Panc1 (cell line): ENCODE data around the gene TRIM62. TPM values are rescaled to one million over a fixed set of nuclear protein-coding genes. Genes with fewer than 3 reads are reported as not detected.
A peak's percentile ranks its signal among the peaks of the same experiment; 100 is the strongest.

Experiments used
- ATAC-seq: fragments of 200-7000 bp; cut with Tn5 transposase; 2 replicates; pipeline ENCODE4 v1.9.1; 2020; ENCODE audit warnings: mild to moderate bottlenecking, moderate library complexity
- BruUV-seq: library from RNA; stranded (reverse); fragments of 400-500 nt; replicated peaks from 2 replicates; lab custom pipeline; 2021; lab: Mats Ljungman, UMichigan
- CTCF ChIA-PET: fragments of 300-600 bp; sonication (Branson Sonifier 250); formaldehyde crosslinking; loops from one replicate; lab custom pipeline; 2022; ENCODE audit warnings: antibody characterized with exemption; lab: Charles Lee
- POLR2A ChIA-PET: fragments of 300-600 bp; sonication (Branson Sonifier 250); formaldehyde crosslinking; loops from one replicate; lab custom pipeline; 2022; ENCODE audit warnings: antibody characterized with exemption; lab: Charles Lee
- DNase-seq: peaks from one replicate; pipeline ENCODE4 v3.0.0-alpha.2; 2010; ENCODE audit warnings: low read depth, low spot score
- H3K27ac ChIP-seq: 2 replicates; pipeline ENCODE4 v1.5.1; 2011; ENCODE audit warnings: mild to moderate bottlenecking, low read length, inconsistent platforms
- H3K27me3 ChIP-seq: fragments of 200-500 bp; sonication (Bioruptor generic); 2 replicates; pipeline ENCODE4 v1.6.0; 2014; ENCODE audit warnings: low read length, inconsistent platforms; ENCODE audit not compliant: control insufficient read depth, insufficient read depth
- H3K36me3 ChIP-seq: fragments of 200-500 bp; sonication (Bioruptor generic); 2 replicates; pipeline ENCODE4 v1.5.1; 2014; ENCODE audit warnings: inconsistent platforms, mild to moderate bottlenecking, low read length, moderate library complexity; ENCODE audit not compliant: control insufficient read depth, insufficient read depth
- H3K4me1 ChIP-seq: 2 replicates; pipeline ENCODE4 v1.5.1; 2011; ENCODE audit warnings: inconsistent platforms, mild to moderate bottlenecking, low read length, moderate library complexity; ENCODE audit not compliant: control insufficient read depth, insufficient read depth
- H3K4me3 ChIP-seq, 2 experiments: 2 replicates each; pipeline ENCODE4 v1.5.1; 2011 to 2012; ENCODE audit warnings: low read depth in 2 of 2, low read length in 2 of 2, mild to moderate bottlenecking in 2 of 2, inconsistent platforms in 1 of 2, moderate library complexity in 1 of 2
- H3K9me3 ChIP-seq: fragments of 200-500 bp; sonication (Bioruptor generic); 2 replicates; pipeline ENCODE4 v1.5.1; 2014; ENCODE audit warnings: low read depth, mild to moderate bottlenecking, inconsistent platforms, low read length, moderate library complexity; ENCODE audit not compliant: control insufficient read depth, insufficient read depth
- CTCF ChIP-seq: fragments of 450-650 bp; IDR thresholded peaks from 2 replicates; pipeline ENCODE4 v1.5.1; 2017; ENCODE audit warnings: mild to moderate bottlenecking
- POLR2AphosphoS5 ChIP-seq: IDR thresholded peaks from 2 replicates; pipeline ENCODE4 v1.6.1; 2012; ENCODE audit warnings: mild to moderate bottlenecking, low read depth, low read length, moderate library complexity
- REST ChIP-seq, 2 experiments: IDR thresholded peaks; 2 replicates each; pipeline ENCODE4 v1.6.1; 2011 to 2012; ENCODE audit warnings: low read depth in 2 of 2, control low read depth in 1 of 2, low read length in 1 of 2, mild to moderate bottlenecking in 1 of 2, moderate library complexity in 1 of 2; ENCODE audit not compliant: insufficient read depth in 1 of 2
- SIN3A ChIP-seq: IDR thresholded peaks from 2 replicates; pipeline ENCODE4 v1.6.1; 2012; ENCODE audit warnings: low read depth, mild to moderate bottlenecking, low read length, moderate library complexity, borderline replicate concordance; ENCODE audit not compliant: insufficient read depth
- TCF7L2 ChIP-seq: IDR thresholded peaks from 2 replicates; pipeline ENCODE4 v1.6.1; 2011; ENCODE audit warnings: mild to moderate bottlenecking, low read depth, low read length, inconsistent platforms
- in situ Hi-C: cut with HindIII; loops from 2 replicates; pipeline ENCODE4 v1.10.0; 2016; ENCODE audit warnings: low sequenced_read_pairs, low pct_unique_long_range_greater_than_20kb
- intact Hi-C: fragments of 100-400 bp; cut with micrococcal nuclease; formaldehyde crosslinking; loops from one replicate; pipeline ENCODE4 v1.10.0; 2022; ENCODE audit not compliant: unreplicated experiment
- total RNA-seq: library from RNA; stranded (reverse); gene quantifications from one replicate; pipeline ENCODE4 v1.2.1, GENCODE V29; 2021; ENCODE audit not compliant: unreplicated experiment

Gene TRIM62
- total RNA-seq, 1 experiment from 2014 or later: 7.4 TPM

- BruUV-seq: no TSS peak
- Histone ChIP-seq H3K9me3 (peaks cover 13% of the 10 kb centered on the region), H3K4me1 (no peaks in the 10 kb centered on the region; the same call in 1 of the 2 replicates), H3K27me3 (no peaks in the 10 kb centered on the region), H3K36me3 (no peaks in the 10 kb centered on the region), H3K27ac (no peak overlapping the region), H3K4me3 (no peak overlapping the region)
- peak; percentile 70 for ATAC-seq
- intact Hi-C loops (loop anchor here (2.0 to 10.0 kb wide), 3 partner anchors 75 to 227 kb away; no protein-coding TSS in a partner anchor), in situ Hi-C loops (no loop called here)
- no peak for DNase-seq
- CTCF ChIA-PET: no interaction called here
- POLR2A ChIA-PET: no interaction called here
- TF ChIP-seq TCF7L2 (no peak), CTCF (no peak), SIN3A (no peak)
These were observed 38.2 kb upstream of the TRIM62 start for GRCh38 chr1:33219886-33220661.

- BruUV-seq: no TSS peak
- no peaks in the 10 kb centered on the region for H3K36me3 ChIP-seq
- H3K4me1 ChIP-seq: no peaks in the 10 kb centered on the region
- DNase-seq (no peak), ATAC-seq (no peak)
- intact Hi-C loops (loop anchor here (10.0 kb wide), 1 partner anchor 83 kb away; no protein-coding TSS in a partner anchor), in situ Hi-C loops (no loop called here)
- TF ChIP-seq TCF7L2 (no peak), SIN3A (no peak), POLR2AphosphoS5 (no peak), CTCF (no peak), REST (IDR thresholded peaks at IDR 0.05; ENCODE audit: insufficient read depth in 1 of 2, low read depth in 2 of 2, low read length in 1 of 2) (no peak)
- H3K4me3 ChIP-seq: no peak overlapping the region
- ChIA-PET POLR2A (interaction anchor here (0.6 kb wide), 1 partner anchor 173 kb away, joined by 6 read pairs; no protein-coding TSS in a partner anchor), CTCF (no interaction called here)
- H3K27ac ChIP-seq: no peak overlapping the region
- H3K9me3 ChIP-seq: no peaks in the 10 kb centered on the region
- no peaks in the 10 kb centered on the region for H3K27me3 ChIP-seq
These were observed 30.1 kb upstream of the TRIM62 start for GRCh38 chr1:33211972-33212371.
